ENCODE results near the gene ZFYVE27. TPM values are rescaled to one million over a fixed set of nuclear protein-coding genes. Genes with fewer than 3 reads are reported as not detected.
A peak's percentile ranks its signal among the peaks of the same experiment; 100 is the strongest.

ZFYVE27 gene
- total RNA-seq, 1 experiment from 2014 or later, result 41.6 TPM

- H3K4me1 ChIP-seq, result no peaks in the 10 kb centered on the region
- H3K36me3 Mint-ChIP-seq (ENCODE audit: insufficient read depth, unreplicated experiment), result no peaks in the 10 kb centered on the region
These were observed 10.2 kb upstream of the ZFYVE27 start for GRCh38 chr10:97726636-97727178.

GRCh38 chr10:97729014-97729413, 7.9 kb upstream of the ZFYVE27 start:
- no peaks in the 10 kb centered on the region for H3K27me3 Mint-ChIP-seq (ENCODE audit: insufficient read depth, unreplicated experiment)
- H3K4me1 ChIP-seq, result no peaks in the 10 kb centered on the region
- TF ChIP-seq CTCF (IDR thresholded peaks at IDR 0.05; ENCODE audit: insufficient read depth in 1 of 2, low read depth in 1 of 2, low read length in 1 of 2, severe bottlenecking in 1 of 2, unreplicated experiment in 1 of 2), result no peak
- intact Hi-C loops (cut with micrococcal nuclease; ENCODE audit: unreplicated experiment), result no loop called here
- H3K36me3 Mint-ChIP-seq (ENCODE audit: insufficient read depth, unreplicated experiment), result no peaks in the 10 kb centered on the region
- H3K36me3 ChIP-seq (ENCODE audit: control insufficient read depth, insufficient read depth, low read length), result no peaks in the 10 kb centered on the region
- no peaks in the 10 kb centered on the region for H3K27me3 ChIP-seq (replicated peaks; ENCODE audit: control insufficient read depth, insufficient read depth, low read length)
- ChIA-PET POLR2A (no interaction called here), CTCF (no interaction called here)
- H3K4me1 Mint-ChIP-seq (ENCODE audit: low read depth, unreplicated experiment), result peaks cover 10% of the 10 kb centered on the region
- no peak overlapping the region for H3K4me3 Mint-ChIP-seq (ENCODE audit: unreplicated experiment)
- no peak for DNase-seq
- H3K27ac Mint-ChIP-seq (ENCODE audit: unreplicated experiment), result no peak overlapping the region
- BruUV-seq (replicated peaks), result no TSS peak
- H3K4me3 ChIP-seq (ENCODE audit: low read depth, low read length), result no peak overlapping the region
- H3K9me3 Mint-ChIP-seq (ENCODE audit: unreplicated experiment), result no peaks in the 10 kb centered on the region
- no peaks in the 10 kb centered on the region for H3K9me3 ChIP-seq

More at GRCh38 chr10:97726636-97727178, 10.2 kb upstream of the ZFYVE27 start:
- Histone ChIP-seq H3K4me3 (ENCODE audit: low read depth, low read length) (peak overlapping the region; percentile 16; the same call in 1 of the 2 replicates), H3K9me3 (no peaks in the 10 kb centered on the region), H3K36me3 (ENCODE audit: control insufficient read depth, insufficient read depth, low read length) (no peaks in the 10 kb centered on the region), H3K27me3 (replicated peaks; ENCODE audit: control insufficient read depth, insufficient read depth, low read length) (no peaks in the 10 kb centered on the region)
- H3K4me3 Mint-ChIP-seq (ENCODE audit: unreplicated experiment), result no peak overlapping the region
- H3K27ac Mint-ChIP-seq (ENCODE audit: unreplicated experiment), result no peak overlapping the region
- no TSS peak for BruUV-seq (replicated peaks)
- peaks cover 10% of the 10 kb centered on the region for H3K4me1 Mint-ChIP-seq (ENCODE audit: low read depth, unreplicated experiment)
- no peaks in the 10 kb centered on the region for H3K27me3 Mint-ChIP-seq (ENCODE audit: insufficient read depth, unreplicated experiment)
- ChIA-PET POLR2A (interaction anchor here (0.7 to 1.1 kb wide), 3 partner anchors 10 to 14 kb away, joined by 3 to 5 read pairs (median 3); partner anchors contain the start of genes MARVELD1 and ZFYVE27), CTCF (interaction anchor here (1.1 to 1.6 kb wide), 2 partner anchors 9 to 17 kb away, joined by 3 to 4 read pairs; no protein-coding TSS in a partner anchor)
- TF ChIP-seq CTCF (IDR thresholded peaks at IDR 0.05; ENCODE audit: insufficient read depth in 1 of 2, low read depth in 1 of 2, low read length in 1 of 2, severe bottlenecking in 1 of 2, unreplicated experiment in 1 of 2), result no peak
- no peaks in the 10 kb centered on the region for H3K9me3 Mint-ChIP-seq (ENCODE audit: unreplicated experiment)
- intact Hi-C loops (cut with micrococcal nuclease; ENCODE audit: unreplicated experiment), result no loop called here
- peak; percentile 29 to 49 for DNase-seq

- DNase-seq, result peak; percentile 63 to 79
- Histone ChIP-seq H3K36me3 (ENCODE audit: control insufficient read depth, insufficient read depth, low read length) (no peaks in the 10 kb centered on the region), H3K9me3 (no peaks in the 10 kb centered on the region), H3K4me3 (ENCODE audit: low read depth, low read length) (no peak overlapping the region), H3K4me1 (peaks cover 1% of the 10 kb centered on the region; the same call in 1 of the 2 replicates), H3K27me3 (replicated peaks; ENCODE audit: control insufficient read depth, insufficient read depth, low read length) (no peaks in the 10 kb centered on the region)
- BruUV-seq (replicated peaks), result no TSS peak
- peak; percentile 81 to 88 for TF ChIP-seq CTCF (IDR thresholded peaks at IDR 0.05; ENCODE audit: insufficient read depth in 1 of 2, low read depth in 1 of 2, low read length in 1 of 2, severe bottlenecking in 1 of 2, unreplicated experiment in 1 of 2)
- peaks cover 5% of the 10 kb centered on the region for H3K9me3 Mint-ChIP-seq (ENCODE audit: unreplicated experiment)
- CTCF ChIA-PET, result interaction anchor here (1.0 to 1.5 kb wide), 3 partner anchors 22 to 44 kb away, joined by 4 to 6 read pairs (median 5); partner anchors contain the start of gene AVPI1
- POLR2A ChIA-PET, result interaction anchor here (0.6 to 1.3 kb wide), 2 partner anchors 45 to 53 kb away, joined by 4 read pairs; partner anchors contain the start of gene AVPI1
- peaks cover 1% of the 10 kb centered on the region for H3K36me3 Mint-ChIP-seq (ENCODE audit: insufficient read depth, unreplicated experiment)
- H3K4me3 Mint-ChIP-seq (ENCODE audit: unreplicated experiment), result no peak overlapping the region
- H3K4me1 Mint-ChIP-seq (ENCODE audit: low read depth, unreplicated experiment), result peaks cover 12% of the 10 kb centered on the region
- no peak overlapping the region for H3K27ac Mint-ChIP-seq (ENCODE audit: unreplicated experiment)
- no peaks in the 10 kb centered on the region for H3K27me3 Mint-ChIP-seq (ENCODE audit: insufficient read depth, unreplicated experiment)
- intact Hi-C loops (cut with micrococcal nuclease; ENCODE audit: unreplicated experiment), result loop anchor here (1.0 to 10.0 kb wide), 5 partner anchors 17 to 327 kb away; partner anchors contain the start of gene RRP12
These were observed 5.4 kb upstream of the ZFYVE27 start for GRCh38 chr10:97731346-97732051.
